HEK293 (cell line): ENCODE measurements around the gene CDH23.

Source experiments
- CTCF ChIA-PET: fragments of 350-600 bp; formaldehyde crosslinking; extraction: SDS; loops from one replicate; lab custom pipeline; 2021; ENCODE audit warnings: antibody characterized with exemption; lab: Yijun Ruan, JAX
- POLR2A ChIA-PET: fragments of 300-600 bp; formaldehyde crosslinking; extraction: SDS; loops from one replicate; lab custom pipeline; 2020; ENCODE audit warnings: antibody characterized with exemption, inconsistent platforms; lab: Yijun Ruan, JAX
- H3K27ac ChIP-seq: fragments of 200-500 bp; sonication (Bioruptor generic); 2 replicates; pipeline ENCODE4 v1.5.1; 2014; ENCODE audit warnings: low read depth, low read length, control low read depth, inconsistent platforms; ENCODE audit errors: extremely low read depth
- H3K36me3 ChIP-seq, 2 experiments: fragments of 200-500 bp in 1 of 2; sonication (Bioruptor generic) in 1 of 2; 1 replicate in 1 of 2; 2 replicates in 1 of 2; pipeline ENCODE4 v1.5.1; 2014 to 2017; ENCODE audit warnings: inconsistent platforms in 2 of 2, low read length in 2 of 2; ENCODE audit not compliant: control insufficient read depth in 2 of 2, insufficient read depth in 1 of 2
- H3K4me1 ChIP-seq: fragments of 200-500 bp; sonication (Bioruptor generic); 2 replicates; pipeline ENCODE4 v1.5.1; 2014; ENCODE audit warnings: mild to moderate bottlenecking, low read length, inconsistent platforms; ENCODE audit not compliant: control insufficient read depth, insufficient read depth
- H3K4me3 ChIP-seq: 2 replicates; pipeline ENCODE4 v1.5.1; 2011; ENCODE audit warnings: low read depth, mild to moderate bottlenecking, control low read depth, low read length, moderate library complexity
- H3K9me3 ChIP-seq: fragments of 200-500 bp; sonication (Bioruptor generic); 2 replicates; pipeline ENCODE4 v1.5.1; 2014; ENCODE audit warnings: low read depth, low read length, inconsistent platforms; ENCODE audit not compliant: control insufficient read depth, insufficient read depth
- BCL11A ChIP-seq: fragments of 450-650 bp; formaldehyde crosslinking; IDR thresholded peaks from 2 replicates; pipeline ENCODE4 v1.5.1; 2016; ENCODE audit warnings: low read depth, missing biosample characterization, missing genetic modification characterization
- GFI1B ChIP-seq: fragments of 450-650 bp; formaldehyde crosslinking; IDR thresholded peaks from 2 replicates; pipeline ENCODE4 v1.5.1; 2016; ENCODE audit warnings: missing biosample characterization, missing genetic modification characterization
- GLI2 ChIP-seq: fragments of 450-650 bp; formaldehyde crosslinking; IDR thresholded peaks from 2 replicates; pipeline ENCODE4; 2017; ENCODE audit warnings: missing biosample characterization, missing genetic modification characterization, low read depth, borderline replicate concordance
- SCRT1 ChIP-seq: fragments of 450-650 bp; formaldehyde crosslinking; IDR thresholded peaks from 2 replicates; pipeline ENCODE4 v1.5.1; 2016; ENCODE audit warnings: missing biosample characterization, missing genetic modification characterization, borderline replicate concordance
- YY1 ChIP-seq: fragments of 450-650 bp; formaldehyde crosslinking; IDR thresholded peaks from 2 replicates; pipeline ENCODE4 v1.5.1; 2018; ENCODE audit warnings: missing biosample characterization, missing genetic modification characterization
- ZBTB26 ChIP-seq: fragments of 450-650 bp; formaldehyde crosslinking; optimal IDR thresholded peaks from 2 replicates; pipeline ENCODE3; 2016; ENCODE audit warnings: missing biosample characterization, mild to moderate bottlenecking, missing genetic modification characterization
- ZFP41 ChIP-seq: fragments of 450-650 bp; formaldehyde crosslinking; IDR thresholded peaks from 2 replicates; pipeline ENCODE4 v1.5.1; 2016; ENCODE audit warnings: missing biosample characterization, missing genetic modification characterization, borderline replicate concordance
- ZNF174 ChIP-seq: fragments of 450-650 bp; formaldehyde crosslinking; IDR thresholded peaks from 2 replicates; pipeline ENCODE4 v1.5.0; 2017; ENCODE audit warnings: missing biosample characterization, mild to moderate bottlenecking, missing genetic modification characterization
- ZNF223 ChIP-seq: fragments of 450-650 bp; formaldehyde crosslinking; IDR thresholded peaks from 2 replicates; pipeline ENCODE4 v1.5.1; 2016; ENCODE audit warnings: missing biosample characterization, missing genetic modification characterization
- ZNF239 ChIP-seq: fragments of 450-650 bp; formaldehyde crosslinking; IDR thresholded peaks from 2 replicates; pipeline ENCODE4 v1.5.1; 2016; ENCODE audit warnings: missing biosample characterization, missing genetic modification characterization
- ZNF324 ChIP-seq: fragments of 450-650 bp; formaldehyde crosslinking; IDR thresholded peaks from 2 replicates; pipeline ENCODE4 v1.5.1; 2016; ENCODE audit warnings: missing biosample characterization, missing genetic modification characterization
- ZNF549 ChIP-seq: fragments of 450-650 bp; IDR thresholded peaks from 2 replicates; pipeline ENCODE4 v1.5.1; 2018; ENCODE audit warnings: missing biosample characterization, missing genetic modification characterization, mild to moderate bottlenecking, inconsistent platforms, moderate library complexity
- ZNF629 ChIP-seq: fragments of 450-650 bp; formaldehyde crosslinking; IDR thresholded peaks from 2 replicates; pipeline ENCODE4 v1.5.1; 2017; ENCODE audit warnings: missing biosample characterization, missing genetic modification characterization
- ZNF701 ChIP-seq: fragments of 450-650 bp; formaldehyde crosslinking; IDR thresholded peaks from 2 replicates; pipeline ENCODE4 v1.5.1; 2016; ENCODE audit warnings: missing biosample characterization, missing genetic modification characterization
- ZNF707 ChIP-seq: fragments of 450-650 bp; formaldehyde crosslinking; IDR thresholded peaks from 2 replicates; pipeline ENCODE4 v1.5.1; 2016; ENCODE audit warnings: missing biosample characterization, missing genetic modification characterization
- ZNF777 ChIP-seq: fragments of 450-650 bp; formaldehyde crosslinking; IDR thresholded peaks from 2 replicates; pipeline ENCODE4 v1.5.1; 2017; ENCODE audit warnings: missing biosample characterization, missing genetic modification characterization, borderline replicate concordance
- ZSCAN23 ChIP-seq: fragments of 450-650 bp; formaldehyde crosslinking; IDR thresholded peaks from 2 replicates; pipeline ENCODE4 v1.5.1; 2016; ENCODE audit warnings: missing biosample characterization, missing genetic modification characterization
- TF ChIP-seq, protein P1 (sequence below): fragments of 450-650 bp; formaldehyde crosslinking; IDR thresholded peaks from 2 replicates; pipeline ENCODE4 v1.5.1; 2016; ENCODE audit warnings: missing biosample characterization, missing genetic modification characterization, low read depth
- TF ChIP-seq, protein P2 (sequence below): fragments of 450-650 bp; formaldehyde crosslinking; IDR thresholded peaks from 2 replicates; pipeline ENCODE4 v1.5.1; 2016; ENCODE audit warnings: missing biosample characterization, missing genetic modification characterization
- TF ChIP-seq, protein P3 (sequence below): fragments of 450-650 bp; formaldehyde crosslinking; IDR thresholded peaks from 2 replicates; pipeline ENCODE4 v1.5.1; 2016; ENCODE audit warnings: missing biosample characterization, missing genetic modification characterization
- TF ChIP-seq, protein P4 (sequence below): fragments of 450-650 bp; formaldehyde crosslinking; IDR thresholded peaks from 2 replicates; pipeline ENCODE4 v1.5.1; 2017; ENCODE audit warnings: missing biosample characterization, mild to moderate bottlenecking, missing genetic modification characterization, moderate library complexity

Gene CDH23

DNA sequence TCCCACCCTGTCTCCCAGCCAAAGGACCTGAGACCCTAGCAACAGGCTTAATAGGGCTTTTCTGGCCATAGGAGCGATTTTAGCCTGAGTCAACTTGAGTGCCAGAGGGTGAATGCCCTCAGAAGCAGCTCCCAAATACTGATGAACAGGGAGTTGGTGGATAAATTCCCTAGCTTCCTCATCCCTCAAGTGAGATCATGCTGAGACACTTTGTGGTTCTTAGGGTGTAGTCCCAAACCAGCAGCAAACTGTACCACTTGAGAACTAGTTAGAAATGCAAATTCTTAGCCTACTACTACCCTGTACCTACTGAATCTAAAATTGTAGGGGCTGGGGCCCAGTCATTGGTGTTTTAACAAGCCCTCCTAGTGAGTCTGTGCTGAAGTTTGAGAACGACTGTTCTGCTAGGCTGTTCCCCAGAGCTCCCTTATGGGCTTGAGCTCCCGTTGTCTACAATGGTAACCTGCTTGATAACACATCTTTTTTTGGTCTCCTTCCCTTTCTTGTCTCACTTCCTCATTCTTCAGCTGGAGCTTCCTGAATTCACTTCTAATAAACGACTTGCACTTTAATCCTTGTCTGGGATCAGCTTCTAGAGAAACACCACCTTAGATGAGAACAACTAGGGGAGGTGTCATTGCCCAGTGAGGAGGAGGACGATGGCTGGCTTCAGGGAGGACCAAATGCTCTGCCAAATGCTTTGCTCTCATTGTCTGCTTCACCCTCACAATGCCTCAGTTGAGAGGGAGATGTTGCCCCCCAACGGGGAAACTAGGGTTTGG, 18.2 kb upstream of the CDH23 start:
- no peak overlapping the region for H3K4me3 ChIP-seq
- 0 out of 2 replicates have a peak, but pooled peaks cover 2% of the 10 kb centered on the region for H3K4me1 ChIP-seq
- ChIA-PET CTCF (interaction anchor here (0.7 to 9.4 kb wide), 9 partner anchors 10 to 433 kb away, joined by 3 to 86 read pairs (median 5); no protein-coding TSS in a partner anchor), POLR2A (interaction anchor here (1.8 kb wide), 1 partner anchor 59 kb away, joined by 10 read pairs; the partner anchor contains the start of gene SLC29A3)
- H3K27ac ChIP-seq, result no peak overlapping the region
- no peak for TF ChIP-seq ZNF629 (tag by site-specific recombination)
- no peak for TF ChIP-seq ZNF324 (tag by site-specific recombination)
- TF ChIP-seq ZNF701 (tag by site-specific recombination), result no peak
- TF ChIP-seq ZNF707, result no peak
- TF ChIP-seq, protein P1, sequence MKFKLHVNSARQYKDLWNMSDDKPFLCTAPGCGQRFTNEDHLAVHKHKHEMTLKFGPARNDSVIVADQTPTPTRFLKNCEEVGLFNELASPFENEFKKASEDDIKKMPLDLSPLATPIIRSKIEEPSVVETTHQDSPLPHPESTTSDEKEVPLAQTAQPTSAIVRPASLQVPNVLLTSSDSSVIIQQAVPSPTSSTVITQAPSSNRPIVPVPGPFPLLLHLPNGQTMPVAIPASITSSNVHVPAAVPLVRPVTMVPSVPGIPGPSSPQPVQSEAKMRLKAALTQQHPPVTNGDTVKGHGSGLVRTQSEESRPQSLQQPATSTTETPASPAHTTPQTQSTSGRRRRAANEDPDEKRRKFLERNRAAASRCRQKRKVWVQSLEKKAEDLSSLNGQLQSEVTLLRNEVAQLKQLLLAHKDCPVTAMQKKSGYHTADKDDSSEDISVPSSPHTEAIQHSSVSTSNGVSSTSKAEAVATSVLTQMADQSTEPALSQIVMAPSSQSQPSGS (tag by site-specific recombination), result no peak
- TF ChIP-seq, protein P2, sequence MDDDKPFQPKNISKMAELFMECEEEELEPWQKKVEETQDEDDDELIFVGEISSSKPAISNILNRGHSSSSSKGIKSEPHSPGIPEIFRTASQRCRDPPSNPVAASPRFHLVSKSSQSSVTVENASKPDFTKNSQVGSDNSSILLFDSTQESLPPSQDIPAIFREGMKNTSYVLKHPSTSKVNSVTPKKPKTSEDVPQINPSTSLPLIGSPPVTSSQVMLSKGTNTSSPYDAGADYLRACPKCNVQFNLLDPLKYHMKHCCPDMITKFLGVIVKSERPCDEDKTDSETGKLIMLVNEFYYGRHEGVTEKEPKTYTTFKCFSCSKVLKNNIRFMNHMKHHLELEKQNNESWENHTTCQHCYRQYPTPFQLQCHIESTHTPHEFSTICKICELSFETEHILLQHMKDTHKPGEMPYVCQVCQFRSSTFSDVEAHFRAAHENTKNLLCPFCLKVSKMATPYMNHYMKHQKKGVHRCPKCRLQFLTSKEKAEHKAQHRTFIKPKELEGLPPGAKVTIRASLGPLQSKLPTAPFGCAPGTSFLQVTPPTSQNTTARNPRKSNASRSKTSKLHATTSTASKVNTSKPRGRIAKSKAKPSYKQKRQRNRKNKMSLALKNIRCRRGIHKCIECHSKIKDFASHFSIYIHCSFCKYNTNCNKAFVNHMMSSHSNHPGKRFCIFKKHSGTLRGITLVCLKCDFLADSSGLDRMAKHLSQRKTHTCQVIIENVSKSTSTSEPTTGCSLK, result no peak
- no peak for TF ChIP-seq GFI1B (tag by site-specific recombination)
- H3K36me3 ChIP-seq, result no peaks in the 10 kb centered on the region
- H3K9me3 ChIP-seq, result no peaks in the 10 kb centered on the region

DNA sequence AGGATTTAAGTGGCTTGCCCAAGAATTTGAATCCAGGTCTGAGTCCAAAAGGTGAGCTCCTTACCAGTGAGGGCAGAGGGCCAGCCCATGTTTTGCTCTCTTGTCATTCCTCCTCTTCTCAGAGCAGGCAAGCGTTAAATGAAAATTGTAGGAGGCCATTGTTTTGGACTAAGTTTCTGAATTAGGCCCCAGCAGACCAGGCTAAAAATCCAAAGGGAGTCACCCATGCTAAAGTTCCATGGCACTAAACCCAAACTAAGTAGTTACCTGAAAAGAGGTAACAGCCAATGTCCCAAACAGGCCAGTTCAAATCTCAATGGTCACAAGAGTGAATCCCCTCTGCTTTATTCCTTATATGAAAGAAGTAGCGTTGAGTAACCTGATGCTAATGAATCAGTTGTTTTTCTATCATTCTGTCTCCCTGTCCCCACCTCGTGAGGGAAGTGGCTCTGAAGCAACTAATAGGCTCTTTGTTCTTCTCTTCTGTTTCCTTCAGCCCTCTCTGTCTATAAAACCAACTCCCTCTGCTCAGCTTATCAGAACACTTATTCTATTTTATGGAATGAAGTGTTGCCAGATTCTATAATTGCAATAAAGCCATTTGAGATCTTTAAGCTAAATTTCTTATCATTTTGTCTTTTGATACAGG, 17.5 kb upstream of the CDH23 start:
- H3K9me3 ChIP-seq, result no peaks in the 10 kb centered on the region
- H3K4me1 ChIP-seq, result 0 out of 2 replicates have a peak, but pooled peaks cover 2% of the 10 kb centered on the region
- H3K4me3 ChIP-seq, result no peak overlapping the region
- no peaks in the 10 kb centered on the region for H3K36me3 ChIP-seq
- POLR2A ChIA-PET, result no interaction called here
- TF ChIP-seq GFI1B (tag by site-specific recombination) (no peak), ZNF223 (tag by site-specific recombination) (no peak), ZNF239 (tag by site-specific recombination) (no peak)
- no peak overlapping the region for H3K27ac ChIP-seq
- CTCF ChIA-PET, result interaction anchor here (0.6 to 9.4 kb wide), 9 partner anchors 15 to 432 kb away, joined by 3 to 86 read pairs (median 4); partner anchors contain the start of gene SLC29A3

DNA sequence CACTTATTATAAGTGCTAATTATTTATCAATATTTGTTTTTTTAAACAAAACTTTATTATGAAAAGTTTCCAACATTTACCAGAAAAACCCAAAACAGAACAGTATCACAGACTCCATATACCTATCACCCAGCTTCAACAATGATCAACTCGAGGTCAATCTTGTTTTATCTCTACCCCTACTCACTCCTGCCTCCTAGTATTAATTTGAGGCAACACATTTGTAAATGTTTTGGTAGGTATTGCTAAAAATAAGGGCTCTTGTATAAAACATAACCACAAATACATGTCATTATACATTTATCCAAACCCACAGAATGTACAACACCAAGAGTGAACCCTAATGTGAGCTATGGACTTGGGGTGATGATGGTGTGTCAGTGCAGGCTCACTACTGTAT, 15.9 kb upstream of the CDH23 start:
- no peak overlapping the region for H3K27ac ChIP-seq
- H3K9me3 ChIP-seq, result no peaks in the 10 kb centered on the region
- H3K4me1 ChIP-seq, result 0 out of 2 replicates have a peak, but pooled peaks cover 2% of the 10 kb centered on the region
- ChIA-PET POLR2A (no interaction called here), CTCF (interaction anchor here (1.0 to 9.4 kb wide), 9 partner anchors 13 to 327 kb away, joined by 3 to 86 read pairs (median 9); partner anchors contain the start of gene SLC29A3)
- no peak overlapping the region for H3K4me3 ChIP-seq
- H3K36me3 ChIP-seq, result no peaks in the 10 kb centered on the region
- TF ChIP-seq ZNF777 (tag by site-specific recombination) (no peak), ZNF174 (tag by site-specific recombination) (no peak), ZFP41 (tag by site-specific recombination) (no peak), ZNF549 (tag by site-specific recombination) (no peak), SCRT1 (tag by site-specific recombination) (no peak), GLI2 (tag by site-specific recombination) (no peak), YY1 (tag by site-specific recombination) (no peak), BCL11A (tag by site-specific recombination) (no peak), ZSCAN23 (tag by site-specific recombination) (no peak), ZBTB26 (tag by site-specific recombination) (no peak)
- TF ChIP-seq, protein P3, sequence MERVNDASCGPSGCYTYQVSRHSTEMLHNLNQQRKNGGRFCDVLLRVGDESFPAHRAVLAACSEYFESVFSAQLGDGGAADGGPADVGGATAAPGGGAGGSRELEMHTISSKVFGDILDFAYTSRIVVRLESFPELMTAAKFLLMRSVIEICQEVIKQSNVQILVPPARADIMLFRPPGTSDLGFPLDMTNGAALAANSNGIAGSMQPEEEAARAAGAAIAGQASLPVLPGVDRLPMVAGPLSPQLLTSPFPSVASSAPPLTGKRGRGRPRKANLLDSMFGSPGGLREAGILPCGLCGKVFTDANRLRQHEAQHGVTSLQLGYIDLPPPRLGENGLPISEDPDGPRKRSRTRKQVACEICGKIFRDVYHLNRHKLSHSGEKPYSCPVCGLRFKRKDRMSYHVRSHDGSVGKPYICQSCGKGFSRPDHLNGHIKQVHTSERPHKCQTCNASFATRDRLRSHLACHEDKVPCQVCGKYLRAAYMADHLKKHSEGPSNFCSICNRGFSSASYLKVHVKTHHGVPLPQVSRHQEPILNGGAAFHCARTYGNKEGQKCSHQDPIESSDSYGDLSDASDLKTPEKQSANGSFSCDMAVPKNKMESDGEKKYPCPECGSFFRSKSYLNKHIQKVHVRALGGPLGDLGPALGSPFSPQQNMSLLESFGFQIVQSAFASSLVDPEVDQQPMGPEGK (tag by site-specific recombination), result no peak
- TF ChIP-seq, protein P4, sequence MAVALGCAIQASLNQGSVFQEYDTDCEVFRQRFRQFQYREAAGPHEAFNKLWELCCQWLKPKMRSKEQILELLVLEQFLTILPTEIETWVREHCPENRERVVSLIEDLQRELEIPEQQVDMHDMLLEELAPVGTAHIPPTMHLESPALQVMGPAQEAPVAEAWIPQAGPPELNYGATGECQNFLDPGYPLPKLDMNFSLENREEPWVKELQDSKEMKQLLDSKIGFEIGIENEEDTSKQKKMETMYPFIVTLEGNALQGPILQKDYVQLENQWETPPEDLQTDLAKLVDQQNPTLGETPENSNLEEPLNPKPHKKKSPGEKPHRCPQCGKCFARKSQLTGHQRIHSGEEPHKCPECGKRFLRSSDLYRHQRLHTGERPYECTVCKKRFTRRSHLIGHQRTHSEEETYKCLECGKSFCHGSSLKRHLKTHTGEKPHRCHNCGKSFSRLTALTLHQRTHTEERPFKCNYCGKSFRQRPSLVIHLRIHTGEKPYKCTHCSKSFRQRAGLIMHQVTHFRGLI, result no peak
